Measurements from ENCODE around the gene BRD3.
"Not testable (repeated sequence)": the region's sequence is repeated elsewhere in the genome, so short reads cannot be mapped to it uniquely, and the experiment has no call there.

The BRD3 gene

GRCh38 chr9:134067904-134068743 lies at the start of gene BRD3:
Gene BRD3 (minus strand): TSS chr9:134068026. CDS start chr9:134053477, 14,549 bp downstream.
- no peak for DNase-seq

- DNase-seq: no peak
Measured at GRCh38 chr9:134112561-134112960, 44.7 kb upstream of the BRD3 start.

GRCh38 chr9:134111064-134111463 lies 43.2 kb upstream of the BRD3 start:
- no peak for DNase-seq

- no peak for DNase-seq
Measured at GRCh38 chr9:134103391-134103998, 35.7 kb upstream of the BRD3 start.

GRCh38 chr9:134101623-134102149 lies 33.9 kb upstream of the BRD3 start:
- no peak for DNase-seq

- not testable (repeated sequence) for DNase-seq
Measured at GRCh38 chr9:134101133-134101532, 33.3 kb upstream of the BRD3 start.

GRCh38 chr9:134100040-134100439 lies 32.2 kb upstream of the BRD3 start:
- no peak for DNase-seq

GRCh38 chr9:134099123-134099761 lies 31.4 kb upstream of the BRD3 start:
- DNase-seq: no peak

GRCh38 chr9:134089972-134090371 lies 22.1 kb upstream of the BRD3 start:
- no peak for DNase-seq

GRCh38 chr9:134088063-134088725 lies 20.4 kb upstream of the BRD3 start:
- no peak for DNase-seq

GRCh38 chr9:134085674-134086073 lies 17.8 kb upstream of the BRD3 start:
- no peak for DNase-seq

GRCh38 chr9:134083451-134083850 lies 15.6 kb upstream of the BRD3 start:
- no peak for DNase-seq

GRCh38 chr9:134076644-134077043 lies 8.8 kb upstream of the BRD3 start:
- DNase-seq: no peak

GRCh38 chr9:134075689-134076088 lies 7.9 kb upstream of the BRD3 start:
- not testable (repeated sequence) for DNase-seq

- no peak for DNase-seq
Measured at GRCh38 chr9:134073500-134073899, 5.7 kb upstream of the BRD3 start.

GRCh38 chr9:134072683-134073082 lies 4.9 kb upstream of the BRD3 start:
- not testable (repeated sequence) for DNase-seq

GRCh38 chr9:134071149-134071548 lies 3.3 kb upstream of the BRD3 start:
- no peak for DNase-seq

GRCh38 chr9:134069480-134070399 lies 1.9 kb upstream of the BRD3 start:
- DNase-seq: no peak

GRCh38 chr9:134068744-134069479 lies 1.1 kb upstream of the BRD3 start:
- DNase-seq: no peak

- no peak for DNase-seq
Measured at GRCh38 chr9:134066913-134067851, 644 bp downstream of the BRD3 start.
